ENCODE data around the gene TKT.

- TF ChIP-seq CTCF (IDR thresholded peaks at IDR 0.05; ENCODE audit: control extremely low read depth in 1 of 3, insufficient read depth in 1 of 3, low read depth in 1 of 3, low read length in 3 of 3) = no peak
- no peak for TF ChIP-seq GABPA (IDR thresholded peaks at IDR 0.05; ENCODE audit: borderline replicate concordance, insufficient read depth, low read length)
- TF ChIP-seq POLR2AphosphoS5 (IDR thresholded peaks at IDR 0.05; ENCODE audit: low read depth, low read length) = no peak
- TF ChIP-seq EP300 (IDR thresholded peaks at IDR 0.05; ENCODE audit: borderline replicate concordance in 1 of 2, low read depth in 2 of 2, low read length in 2 of 2) = no peak
- TF ChIP-seq EGR1 (IDR thresholded peaks at IDR 0.05; ENCODE audit: borderline replicate concordance, low read depth, low read length) = no peak
- TF ChIP-seq SP2 (IDR thresholded peaks at IDR 0.05; ENCODE audit: low read length) = no peak
- no peak for TF ChIP-seq CEBPB (IDR thresholded peaks at IDR 0.05; ENCODE audit: low read depth, low read length)
- TF ChIP-seq POLR2A (IDR thresholded peaks at IDR 0.05; ENCODE audit: control extremely low read depth in 1 of 2, low read depth in 2 of 2, low read length in 2 of 2) = no peak
- no peak for TF ChIP-seq USF2 (IDR thresholded peaks at IDR 0.05; ENCODE audit: low read length)
- no peak for TF ChIP-seq RFX5 (IDR thresholded peaks at IDR 0.05; ENCODE audit: borderline replicate concordance, low read depth, low read length)
- no peak for TF ChIP-seq CHD1 (IDR thresholded peaks at IDR 0.05; ENCODE audit: low read depth, low read length)
- no peak for TF ChIP-seq RXRA (IDR thresholded peaks at IDR 0.05; ENCODE audit: insufficient read depth, low read depth, low read length)
- TF ChIP-seq CBX5 (IDR thresholded peaks at IDR 0.05; ENCODE audit: low read depth, low read length) = no peak
- no peak for TF ChIP-seq SP1 (IDR thresholded peaks at IDR 0.05; ENCODE audit: low read depth, low read length)
These were observed 1.9 kb downstream of the TKT start for GRCh38 chr3:53253707-53254508.

Data from H1 (cell line).